Myocyte (in vitro differentiated cells): ENCODE data around the gene HEMGN. TPM values are rescaled to one million over a fixed set of nuclear protein-coding genes. Genes with fewer than 3 reads are reported as not detected.
A peak's percentile ranks its signal among the peaks of the same experiment; 100 is the strongest.
"Not testable (repeated sequence)": the region's sequence is repeated elsewhere in the genome, so short reads cannot be mapped to it uniquely, and the experiment has no call there.

Experiments
- DNase-seq: peaks from one replicate; pipeline ENCODE4 v3.0.0-alpha.2; 2012; ENCODE audit warnings: low read depth
- polyA plus RNA-seq: library from polyadenylated mRNA; unstranded; fragments of >200 nt; gene quantifications from one replicate; pipeline ENCODE4 v1.2.1, GENCODE V29; 2012; ENCODE audit warnings: missing spikeins
- total RNA-seq: library from RNA; depleted of rRNA; stranded (reverse); fragments of >200 nt; gene quantifications from 2 replicates; pipeline ENCODE4 v1.2.3, GENCODE V29; 2014

HEMGN gene, protein sequence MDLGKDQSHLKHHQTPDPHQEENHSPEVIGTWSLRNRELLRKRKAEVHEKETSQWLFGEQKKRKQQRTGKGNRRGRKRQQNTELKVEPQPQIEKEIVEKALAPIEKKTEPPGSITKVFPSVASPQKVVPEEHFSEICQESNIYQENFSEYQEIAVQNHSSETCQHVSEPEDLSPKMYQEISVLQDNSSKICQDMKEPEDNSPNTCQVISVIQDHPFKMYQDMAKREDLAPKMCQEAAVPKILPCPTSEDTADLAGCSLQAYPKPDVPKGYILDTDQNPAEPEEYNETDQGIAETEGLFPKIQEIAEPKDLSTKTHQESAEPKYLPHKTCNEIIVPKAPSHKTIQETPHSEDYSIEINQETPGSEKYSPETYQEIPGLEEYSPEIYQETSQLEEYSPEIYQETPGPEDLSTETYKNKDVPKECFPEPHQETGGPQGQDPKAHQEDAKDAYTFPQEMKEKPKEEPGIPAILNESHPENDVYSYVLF
- 0.08 and 0.10 TPM in 2 replicates for total RNA-seq
- polyA plus RNA-seq: not detected

- DNase-seq: peak; percentile 56
These were observed at the start of gene HEMGN for GRCh38 chr9:97938081-97938644. Gene HEMGN, minus strand, starts transcription at chr9:97938172. Its CDS starts 36 bp downstream, at chr9:97938136.

DNA sequence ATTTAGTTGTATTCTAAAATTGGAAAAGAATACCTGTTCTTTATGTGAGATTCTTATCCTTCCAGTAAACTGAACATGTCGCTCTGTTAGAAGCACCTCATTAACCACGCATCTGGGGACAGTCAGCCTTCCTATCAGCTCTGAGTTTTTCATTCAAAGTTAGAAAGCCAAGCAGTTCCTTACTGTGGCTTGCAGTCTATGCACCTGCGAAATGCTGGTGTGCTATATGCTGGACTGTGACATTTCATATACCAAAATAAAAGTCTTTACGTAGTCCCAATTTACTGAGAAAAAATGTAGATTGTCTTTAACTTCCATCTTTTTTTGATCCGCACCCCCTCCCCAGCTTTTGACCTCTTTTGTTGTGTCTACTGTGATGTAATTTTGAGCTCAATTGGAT, 49.5 kb upstream of the HEMGN start:
- no peak for DNase-seq

DNA sequence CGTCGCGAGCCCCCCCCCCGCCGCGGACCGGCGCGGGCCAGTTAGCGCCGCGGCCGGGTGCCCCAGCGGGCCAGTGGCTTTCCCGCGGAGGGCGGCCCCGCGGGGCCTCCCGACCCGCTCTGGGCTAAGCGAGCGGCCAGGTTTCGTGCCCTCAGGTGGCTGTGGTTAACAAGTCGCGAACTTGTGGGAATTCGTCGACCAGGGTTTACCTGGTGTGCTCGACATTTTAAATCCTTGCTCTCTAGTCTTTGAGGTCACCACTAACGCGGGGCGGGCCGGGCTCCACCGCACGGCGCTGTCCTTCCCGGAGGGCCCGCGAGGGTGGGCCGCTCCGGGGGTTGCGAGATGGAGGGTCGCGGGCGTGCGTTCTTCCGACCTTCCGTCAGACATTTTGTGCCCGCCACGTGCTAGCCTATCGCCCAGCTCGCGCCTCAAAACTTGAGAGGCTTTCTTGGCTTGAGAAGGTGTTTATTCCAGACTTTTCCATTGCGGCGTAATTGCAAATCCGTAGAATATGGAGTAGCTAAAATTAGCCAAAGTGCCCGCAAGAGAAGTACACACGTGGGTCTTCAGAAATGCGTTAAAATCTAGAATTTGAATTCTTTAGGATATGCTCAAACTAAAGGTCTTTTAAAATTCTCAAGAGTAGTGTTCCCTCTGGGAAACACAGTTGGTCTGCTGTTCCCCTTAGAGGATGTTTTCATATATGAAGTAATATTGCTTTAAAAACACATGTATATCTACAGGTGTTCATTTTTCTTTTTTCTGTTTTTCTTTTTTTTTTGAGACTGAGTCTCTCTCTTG, 47.3 kb upstream of the HEMGN start:
- DNase-seq: no peak

DNA sequence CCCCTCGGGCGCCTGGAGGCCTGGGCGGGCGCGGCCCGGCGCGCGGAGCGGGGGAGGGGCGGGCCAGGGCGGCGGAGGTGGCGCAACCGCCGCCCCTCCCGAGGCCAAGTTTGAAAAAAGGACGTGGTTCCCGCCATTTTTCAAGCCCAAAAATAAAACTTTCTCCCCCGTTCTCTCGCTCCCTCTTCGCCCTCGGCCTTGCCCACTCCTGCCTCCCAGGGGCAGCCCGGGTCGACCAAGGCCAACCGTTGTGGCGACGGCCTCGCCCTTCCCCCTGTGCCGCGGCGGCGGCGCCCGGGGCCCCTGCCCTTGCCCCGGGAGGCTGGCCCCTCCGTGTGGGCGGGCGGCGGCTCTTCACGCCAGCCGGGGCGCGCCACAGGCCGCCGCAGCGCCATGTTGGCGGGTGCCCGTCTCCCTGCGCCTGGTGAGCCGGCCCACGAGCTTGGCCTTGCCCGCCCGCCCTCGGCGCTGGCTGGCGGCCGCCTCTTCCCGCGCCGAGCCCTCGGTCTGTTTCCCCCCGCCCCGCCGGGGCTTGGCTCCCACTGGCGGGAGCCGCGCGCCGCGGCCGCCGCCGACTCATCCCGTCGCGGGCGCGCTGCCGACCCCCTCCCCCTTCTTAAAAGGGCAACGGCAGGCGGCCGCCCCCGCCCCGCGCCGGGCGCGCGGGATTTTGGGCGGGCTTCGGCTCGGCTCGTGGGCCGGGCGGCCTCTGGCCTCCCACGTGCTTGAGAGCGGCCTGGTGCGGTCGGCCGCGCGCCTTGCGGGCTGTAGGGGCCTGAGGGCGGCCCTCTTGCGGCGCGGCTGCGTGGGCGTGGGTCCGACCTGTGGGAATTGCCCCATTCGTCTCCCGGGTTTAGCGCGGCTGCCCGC, 46.5 kb upstream of the HEMGN start:
- DNase-seq: peak; percentile 78

GRCh38 chr9:97983589-97984187, 45.7 kb upstream of the HEMGN start:
- DNase-seq: peak; percentile 63

GRCh38 chr9:97982683-97983588, 45.0 kb upstream of the HEMGN start, which contains the start of gene ANP32B:
Gene ANP32B, plus strand, starts transcription at chr9:97983341. Its CDS starts 215 bp downstream, at chr9:97983556.
- DNase-seq: peak; percentile 91

DNA sequence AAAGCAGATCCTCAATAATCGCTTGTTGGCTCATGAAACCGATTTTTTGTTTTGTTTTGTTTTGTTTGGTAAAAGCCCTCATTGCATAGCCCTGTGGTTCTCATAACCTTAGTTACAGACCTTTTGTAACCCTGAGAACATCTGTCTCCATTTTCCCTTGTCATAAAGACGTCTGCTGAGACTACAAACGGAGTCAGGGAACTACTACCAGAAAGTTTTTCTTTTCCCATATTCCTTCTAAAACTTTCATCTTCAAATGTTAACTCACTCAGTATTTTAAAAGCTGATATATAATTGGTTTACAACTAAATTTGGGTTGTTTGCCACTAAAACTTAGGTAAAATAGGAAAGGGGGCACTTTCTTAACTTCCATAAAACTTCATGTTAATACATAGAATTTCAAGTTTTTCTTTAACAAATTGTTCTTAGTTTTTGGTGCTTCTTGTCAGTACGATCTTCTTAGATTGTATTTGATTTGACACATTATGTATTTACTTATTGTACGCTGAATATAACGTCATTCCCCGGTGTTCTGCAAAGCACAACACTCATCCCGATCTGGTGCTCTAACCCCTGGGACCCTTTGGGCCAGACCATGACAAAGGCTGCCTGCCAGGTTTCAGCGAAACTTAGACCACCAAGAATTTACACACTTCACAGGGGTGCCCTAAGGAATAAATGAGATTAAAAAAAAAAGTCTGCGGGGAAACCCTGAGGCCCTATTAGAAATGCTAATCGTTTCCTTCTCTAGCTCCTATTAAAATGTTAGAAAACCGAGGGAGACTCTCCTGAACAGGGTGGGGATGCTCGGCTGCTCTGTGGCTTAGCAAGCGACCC, 44.1 kb upstream of the HEMGN start:
- no peak for DNase-seq

GRCh38 chr9:97980918-97981845, 43.2 kb upstream of the HEMGN start:
- peak; percentile 34 for DNase-seq

DNA sequence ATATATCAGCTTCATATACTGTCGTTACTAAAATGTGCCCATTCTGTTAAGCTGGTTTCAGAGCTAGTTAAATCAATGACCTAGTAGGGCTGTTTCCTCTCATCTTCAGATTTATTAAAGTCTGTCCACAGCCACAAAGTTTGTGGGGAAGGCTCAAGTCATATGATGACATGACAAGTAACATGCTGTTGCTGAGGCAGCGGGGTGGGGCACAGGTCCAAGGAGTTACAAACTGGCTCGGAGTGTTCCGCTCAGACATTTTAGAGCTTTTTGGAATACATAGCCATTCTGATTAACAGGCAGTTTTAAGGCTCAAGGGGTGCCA, 42.5 kb upstream of the HEMGN start:
- DNase-seq: no peak

DNA sequence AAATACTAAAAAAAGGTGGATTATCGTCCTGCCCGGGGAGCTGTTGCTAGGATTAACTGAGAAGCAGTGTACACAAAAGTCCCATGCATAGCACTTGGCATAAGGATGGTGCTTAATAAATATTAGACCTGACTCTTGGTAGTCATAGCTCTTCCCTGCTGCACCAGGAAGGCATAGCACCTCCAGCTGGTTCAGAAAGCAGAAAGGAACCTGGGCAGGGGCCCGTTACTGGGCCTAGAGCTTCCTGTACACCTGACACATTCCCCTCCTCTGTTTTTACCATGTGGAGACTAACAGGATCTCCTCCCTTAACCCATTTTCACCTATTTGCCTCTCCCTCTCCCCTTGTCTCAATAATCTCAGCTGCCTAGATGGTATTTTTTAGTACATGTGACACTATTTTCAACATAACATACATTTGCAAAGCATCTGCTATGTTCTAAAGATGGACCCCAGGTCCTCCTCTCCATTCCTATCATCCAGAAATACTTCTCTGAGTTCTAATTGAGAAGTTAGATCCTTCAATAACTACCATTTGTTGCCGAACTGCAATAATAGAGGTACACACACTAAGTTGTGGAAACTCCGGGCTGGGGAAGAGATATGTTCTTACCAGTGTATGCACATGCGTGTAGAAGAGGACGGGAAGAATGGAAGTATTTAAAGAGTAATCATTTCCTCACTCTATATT, 42.0 kb upstream of the HEMGN start:
- DNase-seq: no peak

- no peak for DNase-seq
These were observed 40.6 kb upstream of the HEMGN start for GRCh38 chr9:97978371-97979130.

DNA sequence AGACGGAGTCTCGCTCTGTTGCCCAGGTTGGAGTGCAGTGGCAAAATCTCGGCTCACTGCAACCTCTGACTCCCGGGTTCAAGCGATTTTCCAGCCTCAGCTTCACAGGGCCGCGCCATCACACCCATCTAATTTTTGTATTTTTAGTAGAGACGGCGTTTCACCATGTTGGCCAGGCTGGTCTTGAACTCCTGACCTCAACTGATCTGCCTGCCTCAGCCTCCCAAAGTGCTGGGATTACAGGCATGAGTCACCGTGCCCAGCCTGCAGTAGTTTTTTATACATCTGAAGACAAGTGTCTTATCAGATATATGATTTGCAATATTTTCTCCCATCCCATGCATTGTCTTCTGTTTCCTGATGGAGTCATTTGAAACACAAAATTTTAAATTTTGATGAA, 38.7 kb upstream of the HEMGN start:
- not testable (repeated sequence) for DNase-seq

DNA sequence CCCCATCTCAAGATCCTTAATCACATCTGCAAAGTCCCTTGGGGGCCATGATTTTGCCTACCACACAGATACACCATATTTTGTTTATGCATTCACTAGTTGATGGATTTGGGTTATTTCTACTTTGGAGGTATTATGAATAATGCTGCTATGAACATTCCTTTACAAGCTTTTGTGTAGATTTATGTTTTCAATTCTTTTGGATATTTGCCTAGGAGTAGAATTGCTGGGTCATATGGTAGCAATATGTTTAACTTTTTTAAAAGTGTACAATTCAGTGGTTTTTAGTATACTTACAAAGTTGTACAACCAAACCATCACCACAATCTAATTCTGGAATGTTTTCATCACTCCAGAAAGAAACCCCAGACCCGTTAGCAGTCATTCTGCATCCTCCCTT, 37.4 kb upstream of the HEMGN start:
- DNase-seq: no peak

DNA sequence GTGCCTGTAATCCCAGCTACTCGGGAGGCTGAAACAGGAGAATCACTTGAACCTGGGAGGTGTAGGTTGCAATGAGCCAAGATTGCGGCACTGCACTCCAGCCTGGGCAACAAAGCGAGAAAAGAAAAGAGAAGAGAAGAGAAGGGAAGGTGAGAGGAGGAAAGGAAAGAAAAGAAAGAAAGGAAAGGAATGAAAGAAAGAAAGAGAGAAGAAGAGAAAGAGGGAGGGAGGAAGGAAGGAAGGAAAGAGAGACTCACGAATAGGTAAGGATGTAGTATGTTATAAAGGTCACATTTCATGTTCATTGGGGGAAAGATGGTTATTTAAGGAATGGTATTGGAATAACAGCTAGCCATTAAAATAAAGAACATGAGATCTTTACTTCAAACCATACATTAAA, 34.8 kb upstream of the HEMGN start:
- DNase-seq: no peak

DNA sequence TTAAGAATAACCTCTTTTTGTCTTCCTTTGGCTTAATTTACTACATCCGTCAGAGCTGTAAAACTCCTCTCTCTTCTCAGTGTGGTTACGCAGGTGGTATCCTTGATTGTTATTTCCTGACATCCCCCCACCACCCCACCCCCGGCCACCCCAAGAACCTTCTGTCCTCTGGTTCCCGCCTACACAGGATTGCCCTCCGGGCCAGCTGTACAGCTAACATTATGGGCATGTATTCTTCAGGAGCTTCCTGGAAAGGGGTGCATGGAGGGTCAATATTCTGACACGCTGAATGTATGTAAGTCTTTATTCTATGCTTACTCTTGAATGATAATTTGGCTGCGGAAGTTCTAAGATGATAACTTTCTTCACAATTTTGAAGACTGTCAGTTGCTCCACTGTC, 32.2 kb upstream of the HEMGN start:
- DNase-seq: no peak

GRCh38 chr9:97969014-97969413, 31.0 kb upstream of the HEMGN start:
- no peak for DNase-seq
